HG02588 (cell line): ENCODE results near the gene MAN1C1.

Experiments used
- ATAC-seq: cut with Tn5 transposase; IDR thresholded peaks from one replicate; pipeline ENCODE4 v1.9.1; 2021; ENCODE audit warnings: mild to moderate bottlenecking, moderate library complexity; ENCODE audit not compliant: unreplicated experiment

Gene MAN1C1

DNA sequence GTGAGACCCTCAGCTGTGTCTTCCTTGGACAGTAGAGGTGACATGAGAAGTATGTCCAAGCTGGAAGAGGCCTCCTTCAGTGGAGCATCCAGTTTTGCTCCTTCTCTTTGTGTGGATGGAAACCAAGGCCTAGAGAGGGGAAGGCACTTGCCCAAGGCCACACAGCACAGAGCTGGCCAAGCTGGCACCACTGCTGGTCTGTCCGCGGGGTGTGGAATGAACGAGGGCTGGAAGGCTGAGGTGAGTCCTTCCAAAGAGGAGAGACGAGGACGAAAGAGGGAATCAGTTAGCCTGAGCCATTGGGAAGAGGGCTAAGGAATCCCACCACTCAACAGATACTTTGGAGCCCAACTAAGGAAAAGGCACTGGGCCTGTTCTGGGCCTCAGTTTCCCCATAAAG is 155.6 kb downstream of the MAN1C1 start:
- no peak for ATAC-seq

DNA sequence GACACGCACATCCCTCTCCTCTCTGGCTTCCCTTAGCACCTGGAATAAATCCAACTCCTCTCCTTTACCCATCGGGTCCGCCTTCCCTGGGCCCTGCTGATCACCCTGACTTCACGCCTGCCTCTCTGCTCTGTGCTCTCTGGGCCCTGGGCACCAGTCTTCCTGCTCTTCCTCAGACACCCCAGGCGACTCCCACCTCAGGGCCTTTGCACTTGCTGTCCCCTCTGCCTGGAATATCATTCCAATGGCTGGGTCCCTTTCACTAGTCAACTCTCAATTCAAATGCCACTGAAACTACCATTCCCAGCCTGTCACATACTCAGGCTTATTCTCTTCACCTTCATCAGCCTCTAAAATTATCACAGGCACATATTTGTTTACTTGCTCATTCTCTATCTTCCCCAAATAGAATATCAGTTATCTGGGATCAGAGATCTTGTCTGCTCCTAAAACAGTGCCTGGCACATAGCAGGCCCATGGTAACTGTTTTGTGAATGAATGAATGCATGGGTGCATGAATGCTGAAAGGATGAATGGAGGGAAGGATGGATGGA is 156.2 kb downstream of the MAN1C1 start:
- ATAC-seq = no peak

DNA sequence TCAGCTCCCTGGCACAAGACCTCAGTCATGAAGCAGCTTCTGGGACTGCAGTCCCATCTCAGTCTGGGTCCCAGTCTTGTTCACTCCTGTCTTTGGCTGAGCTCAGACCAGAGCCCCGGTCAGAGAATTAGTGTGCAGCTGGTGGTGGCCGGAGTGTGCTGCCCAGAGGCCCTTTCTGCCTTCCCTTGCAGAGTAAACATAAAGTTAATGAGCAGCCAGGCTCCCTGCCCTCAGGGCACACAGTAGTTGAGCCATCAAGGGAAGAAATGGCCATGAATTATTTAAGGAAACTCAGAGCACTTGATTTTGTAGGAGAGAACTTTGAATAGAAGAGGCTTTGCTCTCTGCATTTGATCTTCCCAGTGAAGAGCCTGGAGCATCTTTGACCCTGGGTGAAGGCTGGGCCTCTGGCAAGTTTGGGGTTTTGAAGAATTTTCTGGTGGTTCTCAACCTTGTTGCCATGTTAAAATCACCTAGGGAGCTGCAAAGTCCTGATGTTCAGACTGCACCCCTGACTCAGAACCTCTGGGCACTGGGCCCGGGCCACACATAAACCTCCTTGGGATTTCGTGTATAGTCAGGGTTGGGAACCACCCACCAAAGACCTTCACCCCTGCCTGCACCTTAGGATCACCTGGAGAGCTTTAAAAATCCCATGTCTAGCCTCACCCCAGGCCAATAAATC is 157.0 kb downstream of the MAN1C1 start:
- ATAC-seq = no peak

- no peak for ATAC-seq
Observed at GRCh38 chr1:25774206-25774803, 157.7 kb downstream of the MAN1C1 start.

DNA sequence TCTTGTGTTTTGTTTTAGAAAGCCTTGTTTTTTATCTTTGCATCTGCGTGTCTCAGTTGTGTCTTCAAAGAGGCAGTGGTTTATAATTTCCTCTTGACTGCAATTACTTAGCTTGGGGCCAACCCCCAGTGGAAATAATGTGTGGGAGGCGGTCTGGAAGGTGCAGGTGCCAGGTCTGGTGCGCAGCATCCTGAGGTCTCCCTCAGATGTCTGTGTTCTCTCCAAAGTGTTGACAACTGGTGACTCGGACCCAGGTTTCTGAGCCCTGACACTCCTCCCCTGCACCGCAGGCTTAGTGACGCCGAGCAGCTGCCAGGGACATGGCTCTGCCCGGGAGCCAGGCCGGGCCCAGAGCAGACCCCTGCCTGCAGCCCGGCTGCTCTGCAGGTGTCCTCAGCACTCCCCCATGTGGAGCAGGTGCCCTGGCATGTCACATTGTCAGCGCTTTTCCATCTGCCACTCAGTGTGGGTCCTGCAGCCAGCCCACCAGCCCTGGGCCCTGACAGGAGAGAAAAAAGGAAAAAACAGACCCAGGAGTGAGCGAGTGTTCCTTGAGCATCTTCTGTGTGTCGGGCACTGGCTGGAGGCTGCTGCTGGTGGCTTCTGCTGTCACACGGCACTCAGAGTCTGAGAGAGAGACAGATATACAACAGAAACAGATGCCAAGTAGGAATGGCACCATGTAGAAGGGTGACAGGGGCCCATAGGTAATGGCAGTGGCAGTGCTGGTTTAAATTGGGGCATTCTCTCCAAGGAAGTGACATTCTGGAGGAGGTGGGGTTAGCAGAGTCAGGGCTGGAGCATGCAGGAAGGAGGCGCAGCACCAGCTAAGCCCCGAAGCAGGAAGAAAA is 158.6 kb downstream of the MAN1C1 start:
- ATAC-seq = no peak

DNA sequence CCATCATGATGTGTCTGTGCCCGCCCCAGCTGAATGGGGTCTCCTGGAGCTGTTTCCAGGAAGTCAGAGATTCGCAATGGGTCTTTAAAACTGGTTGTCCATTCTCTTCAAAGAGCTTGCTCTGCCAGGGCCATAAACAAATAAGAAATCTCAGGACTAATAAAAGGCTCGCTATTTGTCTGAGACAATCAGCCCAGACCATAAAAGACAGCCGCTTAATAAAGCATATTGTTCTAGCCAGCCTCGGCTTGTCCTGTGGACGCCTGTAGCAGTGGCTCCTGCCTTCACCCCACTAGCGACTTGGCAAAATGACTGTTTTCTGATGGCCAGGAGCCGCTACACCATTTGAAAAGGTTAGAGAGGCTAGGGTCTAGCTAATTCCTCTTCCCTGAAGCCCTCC is 162.8 kb downstream of the MAN1C1 start:
- ATAC-seq = no peak

- no peak for ATAC-seq
Observed at GRCh38 chr1:25779894-25780293, 163.3 kb downstream of the MAN1C1 start.

GRCh38 chr1:25780318-25781129 is 163.9 kb downstream of the MAN1C1 start:
- ATAC-seq = no peak

DNA sequence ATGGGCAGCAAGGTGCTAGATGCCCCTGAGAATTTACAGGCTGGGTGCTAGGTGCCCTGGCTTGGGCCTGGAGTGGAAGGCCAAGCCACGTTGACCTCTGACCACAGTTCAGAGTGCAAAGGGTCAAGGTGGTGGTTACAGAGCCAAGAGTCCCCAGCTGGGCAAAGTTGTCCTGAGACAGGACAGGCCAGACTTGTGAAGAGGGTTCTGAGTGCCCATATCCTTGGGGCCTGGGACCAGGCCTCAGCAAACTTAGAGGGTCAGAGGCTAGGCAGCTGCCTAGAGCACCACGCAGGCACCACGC is 164.5 kb downstream of the MAN1C1 start:
- no peak for ATAC-seq

DNA sequence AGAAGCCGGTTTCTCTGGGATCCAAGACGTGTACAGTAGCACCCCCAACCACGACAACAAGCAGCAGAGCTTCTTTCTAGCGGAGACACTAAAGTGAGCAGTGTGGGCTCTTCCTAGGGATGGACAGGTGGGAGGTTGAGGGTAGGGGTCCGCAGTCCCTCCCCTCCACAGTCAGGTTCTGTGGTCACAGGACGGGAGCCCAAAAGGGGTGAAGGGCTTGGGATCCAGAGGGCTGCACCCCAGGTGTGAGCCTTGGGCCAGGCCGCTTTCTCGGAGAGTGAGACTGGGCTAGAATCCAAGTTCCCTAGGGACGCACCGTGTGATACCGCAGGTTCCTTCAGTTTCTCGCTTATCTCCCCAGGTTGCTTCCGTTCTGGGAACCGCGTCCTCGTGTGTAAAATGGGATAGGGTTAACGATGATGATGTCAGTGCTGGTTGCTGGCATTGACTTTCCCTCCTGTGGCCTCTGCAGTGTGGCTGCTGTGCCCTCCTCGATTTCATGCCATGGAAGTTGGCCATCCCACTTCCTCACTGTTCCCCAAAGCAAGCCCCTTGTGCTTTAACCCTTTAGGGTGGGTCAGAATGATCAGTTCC is 166.1 kb downstream of the MAN1C1 start:
- no peak for ATAC-seq

GRCh38 chr1:25784575-25785051 is 168.0 kb downstream of the MAN1C1 start:
- no peak for ATAC-seq

GRCh38 chr1:25785333-25786067 is 168.9 kb downstream of the MAN1C1 start:
- ATAC-seq = no peak

DNA sequence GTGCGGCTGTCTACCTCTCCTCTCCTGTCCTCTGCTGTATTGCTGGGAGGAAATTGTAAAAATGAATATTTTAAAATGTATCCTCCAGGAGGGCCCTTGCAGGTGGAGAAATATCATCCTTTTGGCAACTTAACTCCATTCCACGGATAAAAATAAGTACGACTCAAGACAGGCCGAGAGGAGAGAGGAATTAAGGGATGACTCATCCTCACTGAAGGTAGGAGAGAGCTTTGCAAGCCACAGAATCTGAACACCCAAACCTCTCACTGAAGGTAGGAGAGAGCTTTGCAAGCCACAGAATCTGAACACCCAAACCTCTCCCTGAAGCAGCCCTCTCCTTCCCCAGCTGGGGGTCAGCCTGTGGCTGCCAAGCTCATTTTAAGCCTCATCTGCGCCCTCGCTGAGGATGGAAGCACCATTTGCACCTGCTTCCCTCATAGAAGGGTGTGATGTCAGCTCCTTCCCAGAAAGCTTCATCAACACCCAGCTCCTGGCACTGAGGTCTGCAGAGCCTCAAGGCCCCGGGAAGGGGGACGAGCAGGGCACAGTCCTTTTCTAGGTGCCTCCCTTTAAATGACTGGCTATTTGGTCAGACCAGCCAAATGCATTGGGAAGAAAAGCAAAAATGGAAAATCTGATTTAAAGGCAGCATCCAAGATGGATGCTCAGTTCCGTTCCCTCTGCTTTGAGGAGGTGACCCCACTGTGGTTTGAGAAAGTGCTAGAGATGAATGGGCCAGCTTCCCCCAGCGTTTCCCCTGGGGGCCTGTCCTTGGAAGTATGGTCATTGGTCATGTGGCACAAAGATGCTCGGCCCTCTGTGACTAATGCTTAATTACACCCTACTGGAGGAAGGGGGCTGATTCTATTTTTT is 170.5 kb downstream of the MAN1C1 start:
- no peak for ATAC-seq

DNA sequence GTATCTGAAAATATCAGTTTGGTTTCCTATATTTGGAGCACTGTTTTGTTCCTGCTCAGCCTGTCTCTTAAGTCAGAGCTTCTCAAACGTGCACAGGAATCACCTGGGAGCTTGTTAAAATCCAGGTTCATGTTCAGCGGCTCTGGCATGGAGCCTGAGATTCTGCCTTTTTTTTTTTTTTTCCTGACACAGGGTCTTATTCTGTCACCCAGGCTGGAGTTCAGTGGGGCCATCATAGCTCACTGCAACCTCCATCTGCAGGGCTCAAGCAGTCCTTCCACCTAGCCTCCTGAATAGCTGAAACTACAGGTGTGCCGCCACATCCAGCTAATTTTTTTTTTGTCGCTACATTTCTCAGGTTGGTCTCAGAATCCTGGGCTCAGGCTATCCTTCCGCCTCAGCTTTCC is 171.2 kb downstream of the MAN1C1 start:
- ATAC-seq = no peak

- no peak for ATAC-seq
Observed at GRCh38 chr1:25790472-25790871, 173.9 kb downstream of the MAN1C1 start.

GRCh38 chr1:25792115-25792514 is 175.5 kb downstream of the MAN1C1 start:
- no peak for ATAC-seq

- ATAC-seq = no peak
Observed at GRCh38 chr1:25793585-25794170, 177.1 kb downstream of the MAN1C1 start.

- ATAC-seq = no peak
Observed at GRCh38 chr1:25794325-25794724, 177.7 kb downstream of the MAN1C1 start.
